Hematopoietic multipotent progenitor cell (in vitro differentiated cells): Measurements from ENCODE around the gene FGF8. TPM values are rescaled to one million over a fixed set of nuclear protein-coding genes. Genes with fewer than 3 reads are reported as not detected.
A peak's percentile ranks its signal among the peaks of the same experiment; 100 is the strongest.

Source experiments
- DNase-seq, 3 donors: peaks; one replicate each; pipeline ENCODE4 v3.0.0-alpha.2; 2011 to 2015; ENCODE audit warnings: low read depth in 2 of 3, low spot score in 2 of 3
- total RNA-seq: library from RNA; depleted of rRNA; stranded (reverse); fragments of >200 nt; gene quantifications from one replicate; pipeline ENCODE4 v1.2.3, GENCODE V29; 2012

FGF8 gene
- total RNA-seq, 1 donor, result not detected

DNA sequence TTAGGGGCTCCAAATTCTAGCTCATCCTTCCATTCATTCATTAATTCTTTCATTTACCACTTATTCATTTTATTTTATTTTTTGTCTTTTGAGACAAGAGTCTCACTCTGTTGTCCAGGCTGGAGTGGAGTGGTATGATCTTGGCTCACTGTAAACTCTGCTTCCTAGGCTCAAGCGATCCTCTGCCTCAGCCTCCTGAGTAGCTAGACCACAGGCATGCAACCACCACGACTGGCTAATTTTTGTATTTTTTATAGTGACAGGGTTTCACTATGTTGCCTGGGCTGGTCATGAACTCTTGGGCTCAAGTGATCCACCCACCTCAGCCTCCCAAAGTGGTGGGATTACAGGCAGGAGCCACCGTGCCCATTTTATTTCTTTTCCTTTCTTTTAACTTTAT is 31.6 kb downstream of the FGF8 start:
- no peak for DNase-seq

DNA sequence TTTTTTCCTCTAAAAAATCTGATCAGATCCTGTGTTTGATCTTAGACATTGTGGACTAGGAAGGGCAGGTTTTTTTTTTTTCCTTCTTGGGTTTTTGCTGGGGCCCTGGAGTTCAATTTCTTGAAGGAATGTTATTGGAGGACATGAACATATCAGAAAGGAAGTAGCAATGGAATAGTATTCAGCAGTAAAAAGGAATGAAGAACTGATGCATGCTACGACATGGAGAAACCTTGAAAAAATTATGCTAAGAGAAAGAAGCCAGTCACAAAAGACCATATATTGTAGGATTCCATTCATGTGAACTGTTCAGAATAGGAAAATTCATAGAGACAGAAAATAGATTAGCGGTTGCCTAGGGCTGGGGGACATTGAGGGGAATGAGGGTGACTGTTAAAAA is 34.0 kb downstream of the FGF8 start:
- no peak for DNase-seq

DNA sequence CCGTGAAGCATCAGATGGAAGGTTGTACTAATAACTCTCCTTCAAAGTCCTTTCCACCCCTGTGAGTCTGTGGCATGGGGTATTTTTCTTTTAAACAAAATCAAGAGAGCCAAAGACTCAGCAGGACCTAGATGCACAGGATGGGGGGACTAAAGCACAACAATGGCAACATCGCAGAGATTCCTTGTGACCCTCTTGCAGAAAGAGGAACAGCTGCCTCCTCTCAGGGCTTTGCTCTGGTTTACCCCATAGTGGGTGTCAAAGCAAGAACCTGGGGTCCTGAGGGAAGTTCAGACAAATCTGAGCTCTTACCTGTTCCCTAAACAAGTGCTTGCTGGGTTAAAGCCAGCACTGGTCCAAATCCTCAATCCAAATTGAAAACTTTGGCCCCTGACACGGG is 39.2 kb downstream of the FGF8 start:
- DNase-seq, result peak in 1 of 3 donors; percentile 4

DNA sequence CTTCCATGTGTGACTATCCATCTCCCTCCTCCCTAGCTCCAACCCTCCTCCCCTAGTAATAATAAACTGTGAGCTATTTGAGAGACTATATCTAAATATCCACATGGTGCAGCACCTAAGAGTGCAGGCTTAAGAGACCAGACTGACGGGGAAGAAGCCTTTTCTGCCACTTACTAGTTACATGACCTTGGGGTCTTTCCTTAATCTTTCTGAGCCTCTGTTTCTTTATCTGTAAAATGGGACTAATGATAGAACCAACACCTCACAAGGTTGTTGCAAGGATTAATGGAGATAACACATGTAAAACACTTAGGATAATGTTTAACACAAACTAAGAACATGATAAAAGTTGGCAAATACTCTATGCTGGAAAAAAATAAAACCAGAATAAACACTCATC is 43.8 kb downstream of the FGF8 start:
- no peak for DNase-seq

DNA sequence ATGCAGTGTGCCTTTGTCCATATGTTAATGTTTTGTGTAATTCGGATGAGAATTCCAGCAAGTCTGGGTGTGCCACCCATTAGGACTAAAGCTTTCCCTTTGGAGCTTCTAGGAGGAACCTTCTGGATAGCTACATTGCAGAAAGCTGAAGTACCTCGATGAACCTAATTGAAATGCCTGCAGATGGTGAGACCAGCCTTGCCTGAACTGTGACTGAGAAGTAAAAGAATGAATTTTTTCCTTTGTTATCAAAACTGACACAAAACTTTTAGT is 49.9 kb downstream of the FGF8 start:
- no peak for DNase-seq

DNA sequence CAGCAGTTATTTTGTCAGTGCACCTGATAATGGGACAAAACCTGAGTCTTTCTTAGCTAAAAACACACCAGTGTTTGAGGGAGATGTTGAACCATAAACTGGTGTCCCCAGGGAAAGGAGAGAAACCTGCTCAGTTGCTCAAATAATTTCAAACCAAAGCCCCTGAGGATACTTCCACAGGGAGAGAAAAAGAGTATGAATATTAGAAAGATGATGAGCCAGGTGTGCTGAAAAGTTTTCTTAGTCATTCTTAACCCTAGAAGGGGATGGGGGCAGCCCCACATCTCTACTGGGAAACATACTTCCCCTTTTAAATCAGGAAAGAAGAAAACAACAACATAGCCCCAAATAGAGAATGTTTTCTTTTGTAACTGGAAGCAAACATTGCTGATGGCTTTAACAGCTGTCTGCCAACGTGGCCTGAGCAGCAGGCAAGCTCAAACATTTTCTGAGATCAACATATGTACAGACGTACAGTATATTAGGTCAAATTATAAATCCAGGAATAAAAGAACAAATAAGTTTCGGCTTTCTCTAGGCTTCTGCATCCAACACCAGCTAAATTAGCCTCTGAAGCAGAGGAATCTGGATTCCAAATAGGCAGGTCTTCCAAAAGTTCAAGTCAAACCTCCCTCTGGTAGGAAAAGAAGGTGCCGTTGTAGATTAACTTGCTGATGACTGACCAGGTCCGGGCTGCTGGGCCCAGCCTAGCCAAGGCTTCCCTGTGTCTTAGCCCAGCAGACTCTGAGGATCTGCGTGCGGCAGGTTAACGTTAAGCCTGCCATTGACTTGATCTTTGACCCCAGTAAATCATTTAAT is 50.4 kb downstream of the FGF8 start:
- DNase-seq, result no peak

DNA sequence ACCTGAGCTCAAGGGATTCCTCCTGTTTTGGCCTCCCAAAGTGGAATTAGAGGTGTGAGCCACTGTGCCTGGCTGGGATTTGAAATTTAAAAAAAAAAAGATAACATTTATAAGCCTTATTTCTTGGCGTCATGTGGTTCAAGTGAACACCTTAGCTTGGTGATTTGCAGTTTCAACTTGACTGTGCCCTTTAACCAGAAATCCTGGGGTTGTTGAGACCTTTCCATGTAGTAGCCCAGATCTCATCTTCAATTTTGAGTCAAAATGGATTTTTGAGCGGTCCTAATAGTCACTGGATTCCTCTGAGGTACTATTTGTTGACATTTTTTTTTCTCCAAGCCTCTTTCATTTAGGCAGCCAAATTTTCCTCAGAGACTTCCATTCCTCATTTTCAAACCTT is 51.5 kb downstream of the FGF8 start:
- DNase-seq, result no peak

DNA sequence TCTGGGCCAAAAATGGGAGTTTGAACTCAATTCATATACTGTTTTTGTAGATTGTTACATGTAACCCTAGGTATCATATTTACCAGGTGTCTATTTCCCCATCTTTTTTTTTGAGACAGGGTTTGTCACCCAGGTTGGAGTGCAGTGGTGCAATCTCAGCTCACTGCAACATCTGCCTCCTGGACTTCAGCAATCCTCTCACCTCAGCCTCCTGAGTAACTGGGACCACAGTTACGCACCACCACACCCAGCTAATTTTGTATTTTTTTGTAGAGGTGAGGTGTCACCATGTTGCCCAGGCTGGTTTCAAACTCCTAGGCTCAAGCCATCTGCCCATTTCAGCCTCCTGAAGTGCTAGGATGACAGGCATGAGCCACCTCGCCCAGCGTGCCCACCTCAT is 52.7 kb downstream of the FGF8 start:
- DNase-seq, result no peak

DNA sequence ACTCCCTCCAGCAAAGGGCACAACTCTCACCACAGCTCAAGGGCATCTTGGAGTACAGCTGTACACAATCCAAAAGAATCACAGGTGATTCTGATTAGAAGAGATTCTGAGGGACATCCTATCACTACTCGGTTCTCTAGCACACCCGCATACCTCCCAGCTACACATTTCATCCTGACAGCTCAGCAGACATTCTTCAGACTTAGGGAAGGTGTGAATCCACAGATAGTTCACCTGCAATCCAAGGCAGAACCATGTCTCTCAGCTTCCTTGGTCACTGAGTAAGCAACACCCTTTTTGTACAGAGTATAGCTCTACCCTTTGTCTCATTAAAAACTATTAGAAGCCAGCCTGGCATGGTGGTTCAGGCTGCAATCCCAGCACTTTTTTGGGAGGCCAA is 54.1 kb downstream of the FGF8 start:
- DNase-seq, result no peak

DNA sequence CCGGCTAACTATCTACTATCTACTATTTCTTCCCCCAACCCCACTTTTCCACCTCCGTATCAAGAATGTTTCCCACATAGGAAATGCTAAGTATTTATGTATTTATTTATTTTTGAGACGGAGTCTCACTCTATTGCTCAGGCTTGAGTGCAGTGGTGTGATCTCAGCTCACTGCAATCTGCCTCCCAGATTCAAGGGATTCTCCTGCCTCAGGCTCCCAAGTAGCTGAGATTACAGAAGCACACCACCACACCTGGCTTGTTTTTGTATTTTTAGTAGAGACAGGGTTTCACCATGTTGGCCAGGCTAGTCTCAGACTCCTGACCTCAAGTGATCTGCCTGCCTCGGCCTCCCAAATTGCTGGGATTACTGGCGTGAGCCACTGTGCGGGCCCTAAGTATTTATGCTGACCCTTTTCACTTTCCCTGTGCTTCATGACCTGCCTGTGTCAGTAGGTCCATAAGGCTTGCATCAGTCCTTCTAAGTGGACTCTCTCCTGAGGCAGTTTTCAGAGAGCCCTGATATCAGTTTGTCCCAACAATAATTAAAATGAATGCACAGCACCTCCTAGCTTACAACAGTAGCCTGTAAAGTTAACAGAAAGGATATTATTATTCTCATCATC is 55.2 kb downstream of the FGF8 start:
- no peak for DNase-seq

Other genes starting within 250 kb of the FGF8 start
- 31.0 TPM for gene POLL, start 187.9 kb downstream of the FGF8 start, total RNA-seq
- gene DPCD, start 187.8 kb downstream of the FGF8 start, total RNA-seq, result 10.0 TPM
- 50.1 TPM for gene FBXW4, start 80.9 kb downstream of the FGF8 start, total RNA-seq
- gene NPM3, start 7.3 kb upstream of the FGF8 start, total RNA-seq, result 136 TPM
- gene OGA, start 42.3 kb upstream of the FGF8 start, total RNA-seq, result 53.3 TPM
- 0.27 TPM for gene KCNIP2, start 67.7 kb upstream of the FGF8 start, total RNA-seq